C4-2B (cell line): Measurements from ENCODE around the gene CDC45.

Source experiments
- ZFX ChIP-seq: fragments of 450-650 bp; IDR thresholded peaks from 2 replicates; pipeline ENCODE4 v1.6.1; 2017
- TF ChIP-seq, protein P1 (sequence below): fragments of 450-650 bp; conservative IDR thresholded peaks from 2 replicates; pipeline ENCODE4 v1.5.1; 2017; ENCODE audit warnings: mild to moderate bottlenecking

DNA sequence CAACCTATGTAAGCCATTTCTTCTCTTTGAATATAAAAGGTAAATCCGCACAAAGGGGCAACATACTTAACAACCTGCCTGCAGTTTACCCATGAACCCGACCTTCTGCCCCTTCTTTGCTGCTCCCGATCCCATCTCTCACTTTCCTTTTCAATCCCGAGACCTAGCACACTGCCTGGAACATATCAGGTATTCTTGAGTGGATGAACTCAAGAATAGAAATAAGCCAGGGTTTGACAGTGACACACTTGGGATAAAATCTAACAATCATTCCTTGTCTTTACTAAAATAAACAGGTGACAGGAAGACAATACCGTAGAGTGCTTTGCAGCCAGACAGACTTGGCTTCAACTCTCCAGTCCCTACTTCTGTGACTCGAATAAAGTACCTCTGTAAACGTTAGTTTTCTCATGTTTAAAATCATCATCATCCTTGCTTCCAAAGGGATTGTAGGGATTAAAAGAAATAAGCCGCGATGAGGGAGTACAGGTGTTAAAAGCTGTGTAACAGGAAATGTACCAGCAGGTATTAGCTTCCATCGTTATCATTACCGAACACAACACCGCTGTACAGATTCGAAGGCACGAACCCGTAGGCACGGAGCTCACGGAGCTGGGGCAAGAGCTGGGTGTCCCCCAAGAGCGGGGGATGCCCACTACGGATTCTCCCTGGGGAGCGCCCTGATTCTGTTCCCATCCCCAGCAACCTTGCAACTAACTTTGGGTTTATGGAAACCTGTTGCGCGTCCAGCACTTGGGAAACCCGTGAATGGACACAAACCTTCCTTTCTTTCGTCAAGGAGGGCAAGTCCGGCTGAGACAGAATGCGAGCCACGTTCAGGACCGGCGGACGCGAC, 1.4 kb upstream of the CDC45 start:
- TF ChIP-seq, protein P1, sequence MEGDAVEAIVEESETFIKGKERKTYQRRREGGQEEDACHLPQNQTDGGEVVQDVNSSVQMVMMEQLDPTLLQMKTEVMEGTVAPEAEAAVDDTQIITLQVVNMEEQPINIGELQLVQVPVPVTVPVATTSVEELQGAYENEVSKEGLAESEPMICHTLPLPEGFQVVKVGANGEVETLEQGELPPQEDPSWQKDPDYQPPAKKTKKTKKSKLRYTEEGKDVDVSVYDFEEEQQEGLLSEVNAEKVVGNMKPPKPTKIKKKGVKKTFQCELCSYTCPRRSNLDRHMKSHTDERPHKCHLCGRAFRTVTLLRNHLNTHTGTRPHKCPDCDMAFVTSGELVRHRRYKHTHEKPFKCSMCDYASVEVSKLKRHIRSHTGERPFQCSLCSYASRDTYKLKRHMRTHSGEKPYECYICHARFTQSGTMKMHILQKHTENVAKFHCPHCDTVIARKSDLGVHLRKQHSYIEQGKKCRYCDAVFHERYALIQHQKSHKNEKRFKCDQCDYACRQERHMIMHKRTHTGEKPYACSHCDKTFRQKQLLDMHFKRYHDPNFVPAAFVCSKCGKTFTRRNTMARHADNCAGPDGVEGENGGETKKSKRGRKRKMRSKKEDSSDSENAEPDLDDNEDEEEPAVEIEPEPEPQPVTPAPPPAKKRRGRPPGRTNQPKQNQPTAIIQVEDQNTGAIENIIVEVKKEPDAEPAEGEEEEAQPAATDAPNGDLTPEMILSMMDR, result no peak
- TF ChIP-seq ZFX, result no peak
